Hematopoietic multipotent progenitor cell treated with erythropoietin and hydrocortisone succinate and interleukin-3 and kit ligand, for 8 days (in vitro differentiated cells): ENCODE measurements around the gene FBH1.
"Not testable (repeated sequence)": the region's sequence is repeated elsewhere in the genome, so short reads cannot be mapped to it uniquely, and the experiment has no call there.

Source experiments
- DNase-seq: peaks from one replicate; pipeline ENCODE4 v3.0.0-alpha.2; 2015

FBH1 gene

GRCh38 chr10:5942474-5942873 is 52.4 kb downstream of the FBH1 start:
- no peak for DNase-seq

- DNase-seq, result no peak
Observed at GRCh38 chr10:5943536-5943935, 53.5 kb downstream of the FBH1 start.

- no peak for DNase-seq
Observed at GRCh38 chr10:5944389-5945189, 54.5 kb downstream of the FBH1 start.

GRCh38 chr10:5945190-5945509 is 55.1 kb downstream of the FBH1 start:
- no peak for DNase-seq

- DNase-seq, result peak; percentile 63
Observed at GRCh38 chr10:5945561-5946418, 55.7 kb downstream of the FBH1 start.

GRCh38 chr10:5946419-5946775 is 56.4 kb downstream of the FBH1 start:
- DNase-seq, result not testable (repeated sequence)

- DNase-seq, result no peak
Observed at GRCh38 chr10:5946786-5947185, 56.7 kb downstream of the FBH1 start.

- DNase-seq, result no peak
Observed at GRCh38 chr10:5947471-5948207, 57.6 kb downstream of the FBH1 start.

- DNase-seq, result no peak
Observed at GRCh38 chr10:5948208-5948585, 58.2 kb downstream of the FBH1 start.

- DNase-seq, result peak; percentile 76
Observed at GRCh38 chr10:5949009-5949759, 59.1 kb downstream of the FBH1 start.

- DNase-seq, result peak; percentile 38
Observed at GRCh38 chr10:5951167-5951711, 61.2 kb downstream of the FBH1 start.

- no peak for DNase-seq
Observed at GRCh38 chr10:5951721-5952407, 61.8 kb downstream of the FBH1 start.

GRCh38 chr10:5952731-5953385 is 62.8 kb downstream of the FBH1 start:
- DNase-seq, result no peak

GRCh38 chr10:5953676-5954075 is 63.6 kb downstream of the FBH1 start:
- no peak for DNase-seq

GRCh38 chr10:5956146-5956936 is 66.3 kb downstream of the FBH1 start:
- no peak for DNase-seq

- no peak for DNase-seq
Observed at GRCh38 chr10:5958077-5958476, 68.0 kb downstream of the FBH1 start.

GRCh38 chr10:5958675-5959074 is 68.6 kb downstream of the FBH1 start:
- DNase-seq, result no peak

- no peak for DNase-seq
Observed at GRCh38 chr10:5959142-5959541, 69.1 kb downstream of the FBH1 start.

GRCh38 chr10:5959581-5960069 is 69.6 kb downstream of the FBH1 start:
- no peak for DNase-seq
